KMS-11 (cell line): Measurements from ENCODE around the gene IGLON5.

Experiments used
- H2AFZ ChIP-seq: fragments of 200-600 bp; sonication (generic); 2 replicates; pipeline ENCODE4 v1.6.1; 2016; ENCODE audit warnings: antibody characterized with exemption, mixed run types, low read depth
- H3K27ac ChIP-seq: fragments of 200-600 bp; sonication (generic); 2 replicates; pipeline ENCODE4 v1.6.1; 2016; ENCODE audit warnings: mild to moderate bottlenecking, mixed run types
- H3K27me3 ChIP-seq: fragments of 200-600 bp; sonication (generic); 2 replicates; pipeline ENCODE4 v1.6.1; 2017; ENCODE audit warnings: mild to moderate bottlenecking, low read depth, mixed run types, moderate library complexity; ENCODE audit not compliant: insufficient read depth
- H3K36me3 ChIP-seq: fragments of 200-600 bp; sonication (generic); 2 replicates; pipeline ENCODE4 v1.6.1; 2017; ENCODE audit warnings: mild to moderate bottlenecking, mixed run types; ENCODE audit not compliant: insufficient read depth
- H3K4me1 ChIP-seq: fragments of 200-600 bp; sonication (generic); 2 replicates; pipeline ENCODE4 v1.6.1; 2016; ENCODE audit warnings: mild to moderate bottlenecking, low read depth, mixed run types; ENCODE audit not compliant: poor library complexity, severe bottlenecking
- H3K4me2 ChIP-seq: fragments of 200-600 bp; sonication (generic); 2 replicates; pipeline ENCODE4 v1.7.0; 2016; ENCODE audit warnings: mild to moderate bottlenecking, mixed run types
- H3K4me3 ChIP-seq: fragments of 200-600 bp; sonication (generic); IDR thresholded peaks from 2 replicates; pipeline ENCODE4 v1.6.1; 2017; ENCODE audit warnings: low read depth, low read length, mixed read lengths; ENCODE audit not compliant: insufficient read depth
- H3K79me2 ChIP-seq: fragments of 200-600 bp; sonication (generic); 2 replicates; pipeline ENCODE4 v1.6.1; 2016; ENCODE audit warnings: low read depth, mixed run types; ENCODE audit not compliant: insufficient read depth
- H3K9ac ChIP-seq: fragments of 200-600 bp; sonication (generic); 2 replicates; pipeline ENCODE4 v1.6.1; 2016; ENCODE audit warnings: mild to moderate bottlenecking, mixed run types
- H4K20me1 ChIP-seq: fragments of 200-600 bp; sonication (generic); 2 replicates; pipeline ENCODE4 v1.6.1; 2016; ENCODE audit warnings: mild to moderate bottlenecking, mixed run types; ENCODE audit not compliant: insufficient read depth
- CTCF ChIP-seq: fragments of 200-600 bp; sonication (generic); conservative IDR thresholded peaks from 2 replicates; pipeline ENCODE4 v1.6.1; 2017; ENCODE audit warnings: low read depth, mild to moderate bottlenecking, antibody characterized with exemption, low read length, moderate library complexity, mixed read lengths

Gene IGLON5

GRCh38 chr19:51327066-51328001 is 15.9 kb downstream of the IGLON5 start:
- Histone ChIP-seq H3K4me1 (no peaks in the 10 kb centered on the region), H3K27me3 (no peaks in the 10 kb centered on the region), H4K20me1 (no peaks in the 10 kb centered on the region), H3K9ac (no peak overlapping the region), H3K27ac (no peak overlapping the region), H3K4me3 (no peak overlapping the region), H3K4me2 (no peak overlapping the region), H3K36me3 (no peaks in the 10 kb centered on the region), H2AFZ (no peak overlapping the region), H3K79me2 (no peaks in the 10 kb centered on the region)
- no peak for TF ChIP-seq CTCF

- H4K20me1 ChIP-seq = no peaks in the 10 kb centered on the region
- no peaks in the 10 kb centered on the region for H3K36me3 ChIP-seq
- H3K4me3 ChIP-seq = no peak overlapping the region
- no peaks in the 10 kb centered on the region for H3K79me2 ChIP-seq
- no peak overlapping the region for H3K27ac ChIP-seq
- H3K4me2 ChIP-seq = no peak overlapping the region
- TF ChIP-seq CTCF = no peak
- H3K27me3 ChIP-seq = no peaks in the 10 kb centered on the region
- no peak overlapping the region for H2AFZ ChIP-seq
- no peak overlapping the region for H3K9ac ChIP-seq
- H3K4me1 ChIP-seq = no peaks in the 10 kb centered on the region
These were observed 18.0 kb downstream of the IGLON5 start for GRCh38 chr19:51329411-51329810.

DNA sequence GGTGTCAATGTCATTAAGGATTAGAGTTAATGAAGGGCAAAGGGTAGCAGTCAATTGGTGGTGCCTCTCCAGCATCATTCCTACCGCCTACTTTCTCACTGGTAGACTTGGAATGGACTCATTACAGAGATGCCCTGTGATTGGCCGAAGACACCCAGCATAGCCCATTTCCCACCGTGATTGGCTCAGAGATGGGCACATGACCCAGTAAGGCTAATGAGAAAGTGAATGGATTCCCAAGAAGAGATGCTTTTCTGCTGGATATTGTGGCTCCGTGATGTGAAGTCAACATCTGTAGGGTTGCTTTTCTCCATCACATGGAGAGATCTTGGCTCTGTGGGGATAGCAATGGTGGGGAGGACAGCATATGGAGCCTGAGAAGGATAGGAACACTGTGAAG is 18.9 kb downstream of the IGLON5 start:
- H3K27ac ChIP-seq = no peak overlapping the region
- H3K4me1 ChIP-seq = no peaks in the 10 kb centered on the region
- no peaks in the 10 kb centered on the region for H3K27me3 ChIP-seq
- H3K9ac ChIP-seq = no peak overlapping the region
- no peak for TF ChIP-seq CTCF
- no peak overlapping the region for H3K4me3 ChIP-seq
- H2AFZ ChIP-seq = no peak overlapping the region
- H3K4me2 ChIP-seq = no peak overlapping the region
- no peaks in the 10 kb centered on the region for H4K20me1 ChIP-seq
- no peaks in the 10 kb centered on the region for H3K79me2 ChIP-seq
- no peaks in the 10 kb centered on the region for H3K36me3 ChIP-seq

GRCh38 chr19:51331193-51331592 is 19.7 kb downstream of the IGLON5 start:
- TF ChIP-seq CTCF = no peak
- no peaks in the 10 kb centered on the region for H3K79me2 ChIP-seq
- H3K4me1 ChIP-seq = no peaks in the 10 kb centered on the region
- no peaks in the 10 kb centered on the region for H4K20me1 ChIP-seq
- no peak overlapping the region for H3K4me2 ChIP-seq
- H3K4me3 ChIP-seq = no peak overlapping the region
- no peak overlapping the region for H3K27ac ChIP-seq
- H2AFZ ChIP-seq = no peak overlapping the region
- H3K36me3 ChIP-seq = no peaks in the 10 kb centered on the region
- no peak overlapping the region for H3K9ac ChIP-seq
- H3K27me3 ChIP-seq = no peaks in the 10 kb centered on the region
